ENCODE results near the gene ASIC4. TPM values are rescaled to one million over a fixed set of nuclear protein-coding genes. Genes with fewer than 3 reads are reported as not detected.

Gene ASIC4
- total and polyA plus RNA-seq, 2 of the 8 experiments (the other 6 are each of a cell fraction or from before 2014, with no cell fraction given) = 0.12 to 0.22 TPM

DNA sequence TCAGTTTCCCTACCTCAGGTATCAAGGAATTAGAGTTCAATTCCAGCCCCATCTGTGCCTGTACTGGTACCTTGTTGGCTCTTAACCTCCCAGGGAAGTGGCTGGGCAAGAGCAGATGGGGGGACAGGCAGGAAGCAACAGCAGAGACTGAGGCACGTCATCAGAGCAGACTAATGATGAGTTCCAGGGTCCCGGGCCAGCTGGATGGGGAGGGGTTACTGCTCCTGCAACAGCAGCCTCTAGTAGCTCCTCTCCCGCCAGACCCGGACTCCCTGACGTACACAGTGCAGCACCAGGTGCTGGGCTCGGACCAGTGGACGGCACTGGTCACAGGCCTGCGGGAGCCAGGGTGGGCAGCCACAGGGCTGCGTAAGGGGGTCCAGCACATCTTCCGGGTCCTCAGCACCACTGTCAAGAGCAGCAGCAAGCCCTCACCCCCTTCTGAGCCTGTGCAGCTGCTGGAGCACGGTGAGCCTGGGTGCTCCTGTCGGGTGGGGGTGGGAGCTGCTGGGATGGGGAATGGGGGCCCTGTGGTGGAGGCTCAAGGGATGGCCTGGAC is 41.6 kb upstream of the ASIC4 start:
- Histone ChIP-seq H2BK15ac (ENCODE audit: low read length) (no peak overlapping the region), H3K4me1 (replicated peaks in 1 of 4; ENCODE audit: control insufficient read depth in 3 of 4, insufficient read depth in 4 of 4, low read length in 3 of 4) (peaks cover 0 to 13% (median 5%) of the 10 kb centered on the region in 4 experiments; a peak in 5 of 7 replicates), H3K27me3 (replicated peaks in 1 of 4; ENCODE audit: control insufficient read depth in 3 of 4, extremely low read depth in 1 of 4, insufficient read depth in 3 of 4, low read length in 3 of 4) (no peaks in the 10 kb centered on the region), H3K9me3 (ENCODE audit: insufficient read depth in 2 of 2, low read depth in 1 of 2, low read length in 1 of 2) (no peaks in the 10 kb centered on the region), H3K9ac (replicated peaks in 1 of 4; ENCODE audit: extremely low read depth in 1 of 4, low read depth in 3 of 4, low read length in 3 of 4) (no peak overlapping the region), H4K5ac (ENCODE audit: insufficient read length, low read depth, low read length) (no peak overlapping the region), H2BK120ac (replicated peaks; ENCODE audit: low read depth, low read length) (no peak overlapping the region), H3K14ac (ENCODE audit: insufficient read length) (no peak overlapping the region), H3K4me2 (ENCODE audit: insufficient read depth in 1 of 2, low read depth in 2 of 2, low read length in 2 of 2) (no peak overlapping the region), H2BK20ac (ENCODE audit: low read length) (no peak overlapping the region), H3K4me3 (ENCODE audit: extremely low read depth in 1 of 4, insufficient read depth in 2 of 4, low read depth in 3 of 4, low read length in 4 of 4) (no peak overlapping the region), H4K20me1 (replicated peaks in 1 of 2; ENCODE audit: control insufficient read depth in 1 of 2, insufficient read depth in 2 of 2, low read length in 2 of 2) (no peaks in the 10 kb centered on the region), H4K91ac (replicated peaks; ENCODE audit: insufficient read length, low read length) (no peak overlapping the region), H3K56ac (replicated peaks; ENCODE audit: insufficient read length, low read depth, low read length) (no peak overlapping the region), H3K79me1 (ENCODE audit: low read depth, low read length) (no peaks in the 10 kb centered on the region), H2AFZ (ENCODE audit: low read length) (no peak overlapping the region), H2BK12ac (ENCODE audit: low read depth, low read length) (no peak overlapping the region), H3K27ac (ENCODE audit: low read depth, low read length) (no peak overlapping the region), H3K23ac (ENCODE audit: insufficient read length) (no peak overlapping the region), H3K23me2 (ENCODE audit: low read depth, low read length) (no peaks in the 10 kb centered on the region), H3K18ac (ENCODE audit: extremely low read depth, low read length) (no peak overlapping the region), H3K4ac (replicated peaks; ENCODE audit: insufficient read length, low read depth, low read length) (no peak overlapping the region), H4K8ac (ENCODE audit: extremely low read depth, insufficient read depth, low read length) (no peak overlapping the region), H3K79me2 (ENCODE audit: control insufficient read depth in 1 of 2, insufficient read depth in 2 of 2, low read length in 2 of 2) (no peaks in the 10 kb centered on the region), H3K36me3 (ENCODE audit: control insufficient read depth in 2 of 4, insufficient read depth in 4 of 4, low read length in 3 of 4) (no peaks in the 10 kb centered on the region), H2AK5ac (ENCODE audit: low read depth, low read length) (no peak overlapping the region), H2BK5ac (ENCODE audit: low read depth, low read length) (no peak overlapping the region)
- CTCF ChIA-PET (ENCODE audit: partially characterized antibody) = interaction anchor here (0.5 to 113.1 kb wide), 6 partner anchors 14 to 115 kb away, joined by 3 to 7248 read pairs (median 18); partner anchors contain the start of genes ASIC4, CHPF, DES and GMPPA
- DNase-seq (ENCODE audit: low read depth in 1 of 2, low spot score in 2 of 2) (no peak), FAIRE-seq (no peak)
- POLR2A ChIA-PET (ENCODE audit: partially characterized antibody) = interaction anchor here (1.5 to 1.7 kb wide), 3 partner anchors 12 to 19 kb away, joined by 3 read pairs; no protein-coding TSS in a partner anchor
- TF ChIP-seq CHD2 (IDR thresholded peaks at IDR 0.05; ENCODE audit: low read length) = no peak
- no peak for TF ChIP-seq ASH2L (IDR thresholded peaks at IDR 0.05; ENCODE audit: low read length)
- no peak for TF ChIP-seq POLR2AphosphoS5 (IDR thresholded peaks at IDR 0.05; ENCODE audit: low read depth, low read length)
- TF ChIP-seq KDM1A (IDR thresholded peaks at IDR 0.05; ENCODE audit: borderline replicate concordance, low read length) = no peak
- TF ChIP-seq, protein P1, sequence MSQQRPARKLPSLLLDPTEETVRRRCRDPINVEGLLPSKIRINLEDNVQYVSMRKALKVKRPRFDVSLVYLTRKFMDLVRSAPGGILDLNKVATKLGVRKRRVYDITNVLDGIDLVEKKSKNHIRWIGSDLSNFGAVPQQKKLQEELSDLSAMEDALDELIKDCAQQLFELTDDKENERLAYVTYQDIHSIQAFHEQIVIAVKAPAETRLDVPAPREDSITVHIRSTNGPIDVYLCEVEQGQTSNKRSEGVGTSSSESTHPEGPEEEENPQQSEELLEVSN (IDR thresholded peaks at IDR 0.05) = no peak
- no peak for TF ChIP-seq YY1 (IDR thresholded peaks at IDR 0.05; ENCODE audit: low read depth, low read length)
- no peak for TF ChIP-seq TAF7 (optimal IDR thresholded peaks at IDR 0.05; ENCODE audit: borderline replicate concordance, low read depth, low read length)
- 96% methylated on average over 12 of the region's 12 CpGs; no CpG with 5 or more reads in 1 of the 2 experiments for WGBS, 2 experiments (ENCODE audit: extremely low coverage in 1 of 2, insufficient coverage in 1 of 2, insufficient read length in 1 of 2, insufficient replicate concordance in 2 of 2, low coverage in 1 of 2, low lambda C conversion rate in 2 of 2, missing lambda C conversion rate in 1 of 2)
